GM19397 (cell line): ENCODE results near the gene DUSP16.
"Not testable (repeated sequence)": the region's sequence is repeated elsewhere in the genome, so short reads cannot be mapped to it uniquely, and the experiment has no call there.

Source experiments
- ATAC-seq: cut with Tn5 transposase; IDR thresholded peaks from one replicate; pipeline ENCODE4 v1.9.1; 2021; ENCODE audit warnings: mild to moderate bottlenecking, moderate library complexity; ENCODE audit not compliant: unreplicated experiment

Gene DUSP16

DNA sequence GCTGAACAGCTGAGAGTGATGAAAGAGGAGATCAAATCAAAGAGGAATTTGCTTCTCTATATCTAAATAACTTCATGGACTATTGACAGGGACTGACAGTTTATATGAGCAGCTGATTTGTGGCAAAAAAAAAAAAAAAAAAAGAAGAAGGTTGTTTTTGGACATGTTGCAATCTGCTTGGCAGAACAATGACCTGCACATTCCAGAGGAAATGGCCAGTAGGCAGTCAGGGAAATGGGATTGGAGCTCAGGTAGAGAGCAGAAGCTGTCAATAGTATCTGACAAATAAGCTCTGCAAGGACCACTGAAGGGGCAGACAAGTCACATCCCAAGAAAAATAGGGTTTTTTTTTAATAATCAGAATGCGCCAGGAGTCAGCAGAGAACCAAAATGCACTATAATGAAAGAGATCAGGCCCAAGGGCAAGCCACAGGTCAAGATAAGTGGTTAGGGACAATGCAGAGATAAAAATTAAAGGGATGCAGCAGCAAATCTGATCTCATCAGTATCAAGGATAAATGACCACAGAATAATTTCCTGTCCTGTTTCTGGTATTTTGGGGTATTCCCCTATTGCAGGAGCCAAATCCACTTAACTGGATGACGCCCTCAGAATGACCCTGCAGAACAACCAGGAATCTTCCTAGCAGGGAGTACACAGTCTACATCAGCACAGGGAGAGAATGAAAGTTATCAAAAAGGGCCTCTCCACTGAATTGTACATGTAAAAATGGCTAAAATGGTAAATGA lies 22.6 kb upstream of the DUSP16 start:
- ATAC-seq, result no peak

DNA sequence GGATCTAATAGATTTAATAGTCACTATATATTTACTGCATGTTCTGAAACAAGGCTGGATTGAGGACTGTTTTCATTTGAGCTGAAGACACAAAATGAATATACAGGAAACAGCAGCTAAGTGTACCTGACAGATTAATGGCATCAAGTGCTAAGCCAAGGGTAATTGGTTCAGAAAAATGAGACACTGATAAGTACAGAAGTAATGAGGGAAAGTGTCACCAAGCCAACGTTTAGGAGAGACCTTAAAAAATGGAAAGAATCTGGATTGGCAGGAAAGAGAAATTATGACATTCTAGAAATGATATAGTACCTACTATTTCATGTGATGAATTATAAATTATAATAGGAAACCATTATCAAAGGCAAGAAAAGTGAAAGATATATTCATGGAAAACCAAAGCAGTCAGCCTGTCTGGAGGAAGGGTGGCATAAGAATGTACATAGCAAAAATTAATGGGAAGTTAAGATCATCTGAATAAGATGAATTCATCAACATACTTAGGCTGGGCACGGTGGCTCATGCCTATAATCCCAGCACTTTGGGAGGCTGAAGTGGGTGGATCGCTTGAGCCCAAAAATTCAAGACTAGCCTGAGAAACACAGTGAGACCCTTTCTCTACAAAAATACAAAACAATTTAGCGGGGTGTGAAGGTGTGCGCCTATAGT lies 21.0 kb upstream of the DUSP16 start:
- no peak for ATAC-seq

DNA sequence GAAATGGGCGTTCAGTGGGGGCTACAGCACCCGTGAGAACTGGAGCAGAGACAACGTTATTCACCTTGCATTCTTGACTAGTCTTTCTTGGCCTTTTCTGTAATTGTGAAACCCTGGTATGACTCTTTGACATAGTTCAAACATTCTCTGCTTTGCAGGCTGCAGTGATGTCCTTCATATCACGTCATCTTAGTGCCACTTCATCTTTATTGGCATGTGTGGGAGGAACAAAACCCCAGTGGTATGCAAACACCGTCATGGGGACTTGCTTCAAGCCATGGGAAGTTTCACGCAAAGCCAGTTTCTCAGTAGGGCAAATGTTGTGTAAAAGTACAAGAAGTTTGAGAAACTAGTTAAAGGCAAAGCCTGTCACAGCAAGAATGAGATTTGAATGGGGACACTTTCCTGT lies 20.2 kb upstream of the DUSP16 start:
- peak; percentile 89 for ATAC-seq

DNA sequence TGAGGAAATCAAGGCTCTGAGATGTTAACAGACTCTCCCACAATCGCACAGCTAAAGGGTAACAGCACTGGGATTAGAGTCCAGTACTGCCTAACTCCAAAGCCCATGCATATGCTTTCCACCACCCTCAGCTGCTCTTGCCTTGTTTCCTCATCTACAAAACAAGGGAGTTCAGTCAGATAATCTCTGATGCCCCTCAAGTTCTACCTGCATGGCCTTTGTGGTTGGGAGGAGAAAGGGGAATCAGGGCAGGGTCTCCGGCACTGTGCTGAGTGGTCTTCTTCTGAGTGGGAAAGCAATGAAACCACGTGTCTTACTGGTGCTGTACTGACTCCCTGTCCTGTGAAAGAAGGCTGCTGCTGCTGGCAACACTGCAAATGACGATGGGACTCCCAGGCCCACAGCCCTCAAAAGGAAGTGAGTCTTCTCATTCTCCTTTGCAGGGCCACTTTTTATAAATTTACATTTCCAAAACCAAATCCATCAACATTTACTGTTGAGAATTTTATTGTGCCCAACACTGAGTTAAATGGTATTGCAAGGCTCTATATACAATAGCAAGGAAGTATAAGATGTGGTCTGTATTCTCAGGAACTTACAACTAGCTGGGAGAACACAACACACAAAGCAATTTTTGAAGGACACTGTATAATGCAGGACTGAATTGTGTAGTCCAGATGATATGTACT lies 19.7 kb upstream of the DUSP16 start:
- peak; percentile 32 for ATAC-seq

DNA sequence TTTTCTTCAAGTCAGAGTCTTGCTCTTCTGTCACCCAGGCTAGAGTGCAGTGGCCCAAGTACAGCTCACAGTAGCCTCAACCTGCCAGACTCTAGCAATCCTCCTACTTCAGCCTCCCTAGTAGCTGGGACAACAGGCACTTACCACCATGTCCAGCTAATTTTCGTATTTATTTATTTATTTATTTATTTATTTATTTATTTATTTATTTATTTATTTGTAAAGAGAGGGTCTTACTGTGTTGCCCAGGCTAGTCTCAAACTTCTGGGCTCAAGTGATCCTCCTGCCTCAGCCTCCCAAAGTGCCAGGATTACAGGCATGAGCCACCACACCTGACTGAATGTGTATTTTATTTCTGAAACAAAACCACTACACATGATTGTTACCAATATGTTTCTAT lies 18.1 kb upstream of the DUSP16 start:
- ATAC-seq, result not testable (repeated sequence)

DNA sequence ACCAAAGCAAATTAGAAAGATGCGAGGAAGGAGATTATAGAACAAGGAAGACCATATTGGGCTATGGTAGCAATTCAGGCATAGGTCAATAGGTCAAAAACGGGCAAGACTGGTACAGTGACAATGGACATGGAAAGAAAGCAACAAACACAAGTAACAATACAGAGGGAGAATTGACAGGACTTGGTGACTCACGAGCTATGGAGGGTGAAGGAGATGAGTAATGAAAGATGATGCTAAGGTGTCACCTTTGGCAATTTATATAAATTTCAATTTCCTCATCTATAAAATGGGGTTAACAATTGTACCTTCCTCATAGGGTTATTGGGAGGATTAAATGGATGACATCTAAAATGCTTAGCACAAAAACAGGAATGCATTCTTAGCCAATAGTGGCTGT lies 15.1 kb upstream of the DUSP16 start:
- no peak for ATAC-seq

DNA sequence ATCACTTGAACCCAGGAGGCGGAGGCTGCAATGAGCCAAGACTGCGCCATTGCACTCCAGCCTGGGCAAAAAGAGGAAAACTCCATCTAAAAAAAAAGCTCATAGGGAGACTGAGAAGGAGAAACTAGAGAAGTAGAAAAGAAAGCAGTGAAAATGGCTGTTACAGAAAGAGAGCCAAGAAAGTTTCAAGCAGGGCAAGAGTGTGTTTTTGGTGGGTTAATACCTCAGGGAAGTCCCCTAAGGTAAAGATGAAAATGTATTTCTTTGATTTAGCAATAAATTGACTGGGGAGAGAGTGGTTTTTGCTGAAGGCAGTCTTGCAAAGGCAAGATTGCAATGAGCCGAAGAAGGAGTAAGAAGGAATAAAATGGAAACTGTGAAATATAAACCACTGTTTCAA lies 10.0 kb upstream of the DUSP16 start:
- no peak for ATAC-seq

DNA sequence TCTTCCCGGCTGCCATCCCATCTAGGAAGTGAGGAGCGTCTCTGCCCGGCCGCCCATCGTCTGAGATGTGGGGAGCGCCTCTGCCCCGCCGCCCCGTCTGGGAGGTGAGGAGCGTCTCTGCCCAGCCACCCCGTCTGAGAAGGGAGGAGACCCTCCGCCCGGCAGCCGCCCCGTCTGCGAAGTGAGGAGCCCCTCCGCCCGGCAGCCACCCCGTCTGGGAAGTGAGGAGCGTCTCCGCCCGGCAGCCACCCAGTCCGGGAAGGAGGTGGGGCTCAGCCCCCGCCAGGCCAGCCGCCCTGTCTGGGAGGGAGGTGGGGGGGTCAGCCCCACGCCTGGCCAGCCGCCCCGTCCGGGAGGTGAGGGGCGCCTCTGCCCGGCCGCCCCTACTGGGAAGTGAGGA lies 3.3 kb upstream of the DUSP16 start:
- not testable (repeated sequence) for ATAC-seq

DNA sequence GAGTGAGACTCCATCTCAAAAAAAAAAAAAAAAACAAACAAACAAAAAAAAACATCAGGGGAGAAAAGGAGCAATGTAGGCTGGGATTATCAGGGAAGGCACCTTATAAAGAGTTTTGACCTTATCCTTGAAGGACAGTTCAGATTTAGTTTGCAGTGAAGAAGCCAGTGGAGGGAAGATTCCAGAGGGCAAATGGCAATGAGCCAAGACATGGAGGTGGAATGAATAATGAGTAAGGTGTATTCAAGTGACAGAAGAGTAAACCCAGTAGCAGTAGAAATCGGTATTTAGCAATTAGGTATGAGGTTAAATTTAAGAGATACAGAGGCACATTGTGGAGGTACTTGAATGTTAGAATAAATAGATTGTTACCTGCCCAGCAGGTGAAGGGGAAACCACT lies 2.2 kb upstream of the DUSP16 start:
- ATAC-seq, result no peak

DNA sequence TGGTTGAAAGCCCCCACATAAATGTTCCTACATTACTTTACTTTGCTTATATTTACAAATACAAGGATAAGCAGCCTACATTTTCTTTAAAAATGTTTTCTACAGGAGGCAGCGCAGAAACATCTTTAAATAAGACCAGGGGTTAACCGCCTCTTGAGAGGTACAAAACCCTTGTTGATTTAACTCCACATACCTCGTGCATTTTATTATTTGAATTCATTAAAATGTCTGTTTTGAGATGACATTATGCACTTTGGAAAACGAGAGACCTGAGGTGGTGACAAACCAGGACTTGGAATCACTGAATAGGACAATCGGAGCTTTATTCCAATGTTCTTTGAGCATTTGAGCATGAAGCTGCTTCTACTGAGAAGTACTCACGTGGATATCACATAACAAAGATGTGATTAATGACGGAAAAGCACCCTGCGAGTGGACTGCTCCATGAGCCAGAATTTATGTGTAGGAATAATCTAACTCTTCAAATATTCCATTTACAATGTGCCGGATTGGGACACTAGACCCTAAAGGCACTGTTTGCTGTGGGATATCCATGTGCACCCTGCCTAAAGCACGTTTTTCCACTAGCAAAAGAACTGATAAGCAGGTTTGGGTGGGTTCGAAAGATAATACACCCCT lies 746 bp upstream of the DUSP16 start:
- ATAC-seq, result no peak

DNA sequence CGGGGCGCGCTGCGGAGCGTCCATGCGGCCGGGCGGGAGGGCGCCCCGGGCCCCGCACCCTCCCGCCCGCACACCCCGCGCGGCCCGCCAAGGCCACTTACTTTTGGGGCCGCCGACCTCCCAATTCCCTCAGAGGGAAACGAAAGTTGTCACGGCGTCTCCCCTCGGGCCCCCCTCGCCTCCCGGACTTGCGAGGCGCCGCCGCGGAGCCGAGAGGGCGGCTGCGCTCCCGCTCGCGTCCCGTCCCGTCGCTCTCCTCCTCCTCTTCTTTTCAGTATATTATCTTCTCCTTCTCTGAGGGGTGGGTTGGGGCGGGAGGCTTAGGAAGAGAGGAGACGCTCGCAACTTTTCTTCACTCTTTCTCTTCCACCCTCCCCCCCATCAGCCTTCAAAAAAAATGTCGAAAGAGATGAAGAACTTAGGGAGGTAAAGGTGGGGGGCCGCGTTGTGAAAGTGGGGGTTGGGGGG lies 613 bp downstream of the DUSP16 start:
- ATAC-seq, result no peak

DNA sequence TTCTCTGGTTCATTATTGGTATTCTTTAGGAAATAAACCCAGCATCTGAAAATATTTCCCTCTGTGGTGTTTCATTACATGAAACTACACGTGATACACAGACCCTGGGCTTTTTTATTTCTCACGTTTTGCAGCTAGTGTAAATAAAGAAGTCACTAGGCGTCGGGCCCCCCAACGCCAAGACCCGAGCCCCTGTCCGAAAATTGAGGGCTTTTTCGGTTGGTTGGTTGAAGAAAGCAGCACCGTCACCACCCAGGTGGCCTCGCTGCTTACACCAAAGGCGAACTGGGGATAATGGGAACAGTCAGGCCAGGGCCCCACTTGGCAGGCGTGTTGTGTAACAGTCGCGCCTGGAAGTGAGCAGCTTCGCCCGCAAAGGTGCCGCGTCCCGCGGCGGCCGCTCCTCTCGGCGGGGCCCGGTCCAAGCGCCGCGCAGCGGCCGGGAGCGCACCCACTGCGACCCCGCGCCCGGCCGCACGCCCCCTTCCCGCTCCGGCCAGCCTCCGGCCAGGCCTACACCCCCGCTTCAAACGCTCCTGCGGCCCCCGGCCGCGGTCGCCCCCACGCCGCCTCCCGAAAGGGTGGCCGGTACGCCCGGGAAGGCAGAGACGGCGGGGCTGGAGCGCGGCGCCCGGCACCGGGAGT lies 1.2 kb downstream of the DUSP16 start:
- no peak for ATAC-seq

DNA sequence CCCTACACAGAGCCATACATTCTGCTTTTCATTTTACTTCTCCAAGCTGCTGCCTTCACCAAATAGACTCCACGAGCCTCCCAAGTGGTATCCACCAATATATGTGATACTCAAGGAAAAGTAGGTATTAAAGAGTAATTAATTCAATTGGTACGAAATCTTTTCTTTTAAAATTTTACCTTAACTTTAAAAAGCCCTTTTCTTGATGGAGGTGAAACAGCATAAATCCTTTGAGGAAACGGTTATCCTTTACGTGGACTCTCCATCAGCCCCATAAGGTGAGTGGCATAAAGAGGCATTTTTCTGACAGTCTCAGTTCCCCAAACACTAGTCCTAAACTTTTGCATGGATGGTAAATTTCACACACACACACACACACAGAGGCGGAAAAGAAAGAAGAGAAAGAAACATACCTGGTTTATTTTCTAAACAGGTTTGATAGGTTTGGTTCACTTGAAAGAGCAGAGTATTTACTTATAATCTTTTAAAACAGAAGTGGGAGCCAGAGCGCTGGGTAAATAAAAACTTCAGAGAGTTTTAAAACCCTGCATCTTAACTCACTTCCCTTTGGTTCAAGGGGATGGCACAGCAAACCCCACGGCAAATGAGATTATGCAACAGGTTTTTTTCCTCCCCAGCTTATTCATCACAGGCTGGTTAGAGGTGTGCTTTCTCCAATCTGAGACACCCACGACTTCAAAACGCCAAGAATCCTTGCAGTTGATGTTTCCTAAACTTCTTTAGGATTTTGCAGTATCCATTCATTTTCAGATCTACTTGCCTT lies 1.9 kb downstream of the DUSP16 start:
- ATAC-seq, result no peak

DNA sequence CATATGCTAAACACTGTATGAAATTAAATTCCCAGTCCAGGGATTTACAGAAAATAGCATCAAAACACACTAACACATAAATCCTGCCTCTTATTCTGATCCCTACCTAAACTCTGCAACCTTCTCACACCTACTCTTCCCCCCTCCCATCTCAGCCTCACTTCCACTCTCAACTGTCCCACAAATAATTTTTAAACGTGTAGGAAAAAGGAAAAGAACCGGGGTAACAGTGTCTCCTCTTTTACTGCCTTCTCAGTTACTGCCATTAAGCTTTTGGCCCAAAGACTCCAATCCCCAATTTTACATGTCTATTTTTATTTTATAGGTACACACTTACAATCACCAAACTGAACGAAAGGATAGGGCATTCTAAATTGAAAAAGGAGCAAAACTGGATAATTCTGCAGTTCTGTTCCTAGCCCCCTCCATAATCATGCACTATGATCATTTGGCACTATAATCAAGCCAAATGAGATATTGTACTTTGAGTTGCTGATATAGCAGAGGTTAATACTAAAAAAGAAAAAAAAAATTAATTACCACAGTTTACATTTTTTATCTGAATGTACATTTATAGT lies 2.9 kb downstream of the DUSP16 start:
- no peak for ATAC-seq

DNA sequence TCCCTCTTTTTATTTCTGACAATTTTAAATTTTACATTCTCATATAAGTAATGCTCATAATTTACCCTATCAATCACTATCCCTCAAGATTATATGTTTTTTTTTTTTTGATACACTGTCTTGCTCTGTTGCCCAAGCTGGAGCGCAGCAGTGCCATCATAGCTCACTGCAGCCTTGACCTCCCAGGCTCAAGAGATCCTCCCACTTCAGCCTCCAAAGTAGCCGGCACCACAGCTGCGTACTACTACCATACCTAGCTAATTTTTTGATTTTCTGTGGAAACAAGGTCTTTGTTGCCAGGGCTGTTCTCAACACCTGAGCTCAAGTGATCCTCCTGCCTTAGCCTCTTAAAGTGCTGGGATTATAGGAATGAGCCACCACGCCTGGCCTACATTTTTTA lies 4.4 kb downstream of the DUSP16 start:
- ATAC-seq, result no peak

DNA sequence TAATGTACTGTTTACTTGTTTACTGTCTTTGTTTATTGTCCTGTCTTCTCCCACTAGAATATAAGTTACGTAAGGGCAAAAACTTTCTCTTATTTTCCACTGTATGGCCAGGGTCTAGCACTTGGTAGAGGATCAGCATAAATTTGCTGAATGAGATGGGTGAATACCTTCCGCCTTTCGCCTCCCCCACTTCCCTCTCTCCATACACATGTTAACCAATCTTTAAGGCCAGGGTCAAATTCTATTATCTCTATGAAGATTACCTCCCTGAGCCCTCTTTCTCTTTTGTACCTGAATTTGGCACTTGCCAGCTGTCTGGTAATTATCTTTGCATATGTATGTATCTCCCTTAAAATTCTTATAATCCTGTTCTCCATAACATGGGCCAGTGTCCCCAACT lies 4.9 kb downstream of the DUSP16 start:
- no peak for ATAC-seq

DNA sequence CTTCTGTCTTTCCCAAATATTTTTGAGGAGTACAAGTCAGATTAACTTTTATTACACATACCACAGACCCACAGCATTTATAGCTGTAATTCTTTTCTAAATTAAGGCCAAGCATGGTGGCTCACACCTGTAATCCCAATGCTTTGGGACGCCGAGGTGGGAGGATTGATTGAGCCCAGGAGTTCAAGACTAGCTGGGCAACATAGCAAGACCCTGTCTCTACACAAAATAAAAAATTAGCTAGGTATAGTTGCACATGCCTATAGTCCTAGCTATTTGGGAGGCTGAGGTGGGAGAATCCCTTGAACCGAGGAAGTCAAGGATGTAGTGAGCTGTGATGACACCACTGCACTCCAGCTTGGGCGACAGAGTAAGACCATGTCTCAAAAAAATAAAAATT lies 7.0 kb downstream of the DUSP16 start:
- no peak for ATAC-seq

DNA sequence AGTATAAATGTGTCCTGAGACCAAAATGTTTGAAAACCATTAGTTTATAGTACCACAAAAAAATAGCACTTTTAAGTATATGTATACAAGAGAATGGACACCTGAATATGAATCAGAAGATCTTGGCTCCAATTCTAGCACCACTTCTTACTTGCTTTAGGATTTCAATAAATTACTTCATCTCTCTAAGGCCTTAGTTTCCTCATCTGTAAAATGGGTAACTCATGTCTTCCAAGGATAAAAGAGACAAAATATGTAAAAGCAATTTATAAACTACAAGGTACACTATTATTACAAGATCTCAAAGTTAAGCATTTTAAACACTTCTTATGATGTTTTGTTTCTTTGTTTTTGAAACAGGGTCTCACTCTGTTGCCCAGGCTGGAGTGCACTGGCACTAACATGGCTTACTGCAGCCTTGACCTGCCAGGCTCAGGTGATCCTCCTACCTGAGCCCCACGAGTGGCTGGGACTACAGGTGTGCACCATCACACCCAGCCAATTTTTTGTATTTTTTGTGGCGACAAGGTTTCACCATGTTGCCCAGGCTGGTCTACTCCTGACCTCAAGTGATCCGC lies 9.4 kb downstream of the DUSP16 start:
- ATAC-seq, result no peak

DNA sequence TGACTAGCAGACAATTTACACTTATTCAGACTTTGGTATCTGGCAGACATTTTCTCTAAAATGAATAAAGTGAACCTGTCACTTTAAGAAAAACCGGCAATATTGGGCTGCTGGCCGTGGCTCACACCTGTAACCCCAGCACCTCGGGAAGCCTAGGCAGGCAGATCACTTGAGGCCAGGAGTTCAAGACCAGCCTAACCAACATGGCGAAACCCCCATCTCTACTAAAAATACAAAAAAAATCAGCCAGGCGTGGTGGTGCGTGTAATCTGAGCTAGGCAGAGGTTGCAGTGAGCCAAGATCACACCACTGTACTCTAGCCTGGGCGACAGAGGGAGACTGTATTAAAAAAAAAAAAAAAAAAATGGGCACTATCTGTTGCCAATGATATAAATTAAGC lies 11.5 kb downstream of the DUSP16 start:
- no peak for ATAC-seq

DNA sequence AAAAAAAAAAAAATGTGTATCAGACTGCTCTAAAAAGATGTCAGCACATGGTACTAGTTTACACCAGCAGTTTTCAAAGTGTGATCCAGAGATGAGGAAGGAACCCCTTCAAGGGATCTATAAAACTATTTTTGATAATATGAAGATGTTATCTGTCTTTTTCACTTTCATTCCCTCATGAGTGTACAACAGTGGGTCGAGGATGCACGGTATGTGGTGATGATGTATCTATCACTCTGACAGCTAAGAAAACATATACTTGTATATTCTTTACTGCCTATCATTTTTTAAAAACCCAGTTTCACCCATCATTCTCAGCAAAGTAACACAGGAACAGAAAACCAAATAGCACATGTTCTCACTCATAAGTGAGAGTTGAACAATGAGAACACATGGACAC lies 12.4 kb downstream of the DUSP16 start:
- ATAC-seq, result no peak
